Fibroblast of lung (primary cell): Measurements from ENCODE around the gene TNS3. TPM values are rescaled to one million over a fixed set of nuclear protein-coding genes. Genes with fewer than 3 reads are reported as not detected.

ENCODE experiments used
- DNase-seq, 2 donors: peaks; one replicate each; pipeline versions ENCODE4 v3.0.0 to v3.0.0-alpha.2; 2010; ENCODE audit warnings: low read depth in 2 of 2
- H2AFZ ChIP-seq: 2 replicates; pipeline ENCODE4 v1.5.1; 2012; ENCODE audit warnings: low read length, control low read depth, inconsistent platforms
- H3K27ac ChIP-seq: 2 replicates; pipeline ENCODE4 v1.5.1; 2011; ENCODE audit warnings: low read length, control low read depth; ENCODE audit not compliant: insufficient read depth
- H3K27me3 ChIP-seq: 2 replicates; pipeline ENCODE4 v1.5.1; 2011; ENCODE audit warnings: mild to moderate bottlenecking, low read length; ENCODE audit not compliant: control insufficient read depth, insufficient read depth
- H3K36me3 ChIP-seq: 2 replicates; pipeline ENCODE4 v1.5.1; 2011; ENCODE audit warnings: low read length; ENCODE audit not compliant: control insufficient read depth, insufficient read depth
- H3K4me1 ChIP-seq: 2 replicates; pipeline ENCODE4 v1.5.1; 2011; ENCODE audit warnings: low read length; ENCODE audit not compliant: control insufficient read depth, insufficient read depth; ENCODE audit errors: extremely low read depth
- H3K4me2 ChIP-seq: 2 replicates; pipeline ENCODE4 v1.5.1; 2011; ENCODE audit warnings: low read length, control low read depth; ENCODE audit not compliant: insufficient read depth; ENCODE audit errors: extremely low read depth
- H3K4me3 ChIP-seq, 4 experiments: fragments of 200-600 bp in 1 of 4; sonication (generic) in 1 of 4; replicated peaks in 1 of 4; 2 replicates each; pipeline ENCODE4 v1.5.1; 2011 to 2016; ENCODE audit warnings: low read length in 4 of 4, low read depth in 3 of 4, mild to moderate bottlenecking in 3 of 4, control low read depth in 2 of 4, inconsistent platforms in 1 of 4, mixed read lengths in 1 of 4; ENCODE audit not compliant: insufficient read depth in 1 of 4; ENCODE audit errors: control extremely low read depth in 1 of 4
- H3K79me2 ChIP-seq: 2 replicates; pipeline ENCODE4 v1.5.1; 2012; ENCODE audit warnings: mild to moderate bottlenecking, low read length, inconsistent platforms; ENCODE audit not compliant: control insufficient read depth, insufficient read depth
- H3K9ac ChIP-seq: 2 replicates; pipeline ENCODE4 v1.5.1; 2011; ENCODE audit warnings: mild to moderate bottlenecking, low read length, control low read depth; ENCODE audit not compliant: insufficient read depth
- H3K9me3 ChIP-seq: 2 replicates; pipeline ENCODE4 v1.5.1; 2012; ENCODE audit warnings: low read depth, low read length; ENCODE audit not compliant: control insufficient read depth, insufficient read depth
- H4K20me1 ChIP-seq: 2 replicates; pipeline ENCODE4 v1.5.1; 2011; ENCODE audit warnings: low read length; ENCODE audit not compliant: control insufficient read depth, insufficient read depth; ENCODE audit errors: extremely low read depth
- CTCF ChIP-seq, 2 donors: IDR thresholded peaks in 1 of 2; conservative IDR thresholded peaks in 1 of 2; 1 replicate in 1 of 2; 2 replicates in 1 of 2; pipeline ENCODE4 v1.5.1; 2011 to 2012; ENCODE audit warnings: low read length in 2 of 2, control low read depth in 1 of 2, inconsistent platforms in 1 of 2, low read depth in 1 of 2, mild to moderate bottlenecking in 1 of 2
- EZH2 ChIP-seq: IDR thresholded peaks from 2 replicates; pipeline ENCODE4 v1.5.1; 2012; ENCODE audit warnings: low read length, control low read depth, mild to moderate bottlenecking; ENCODE audit errors: missing control alignments
- polyA plus RNA-seq, 2 donors: library from polyadenylated mRNA; depleted of rRNA in 1 of 2; stranded (reverse) in 1 of 2; unstranded in 1 of 2; fragments of >200 nt; gene quantifications; 2 replicates each; pipeline ENCODE4 v1.2.1, GENCODE V29; 2011 to 2012; ENCODE audit warnings: missing spikeins in 1 of 2
- total RNA-seq: library from RNA; depleted of rRNA; stranded (reverse); fragments of >200 nt; gene quantifications from 2 replicates; pipeline ENCODE4 v1.2.1, GENCODE V29; 2014

Gene TNS3
- total and polyA plus RNA-seq, 2 donors (not counting 1 experiment from before 2014, with no cell fraction given) = 74.4 to 88.8 TPM

GRCh38 chr7:47227762-47228177 lies 354.1 kb downstream of the TNS3 start:
- no peak overlapping the region for H3K9ac ChIP-seq
- no peak overlapping the region for H2AFZ ChIP-seq

GRCh38 chr7:47226696-47227095 lies 355.2 kb downstream of the TNS3 start:
- no peak overlapping the region for H3K27ac ChIP-seq
- H4K20me1 ChIP-seq = no peaks in the 10 kb centered on the region
- peaks cover 5% of the 10 kb centered on the region for H3K4me1 ChIP-seq
- no peak for DNase-seq
- no peak overlapping the region for H3K4me2 ChIP-seq
- H3K9me3 ChIP-seq = no peaks in the 10 kb centered on the region
- H3K36me3 ChIP-seq = no peaks in the 10 kb centered on the region
- H3K4me3 ChIP-seq = no peak overlapping the region
- H3K9ac ChIP-seq = no peak overlapping the region
- H3K79me2 ChIP-seq = no peaks in the 10 kb centered on the region
- no peaks in the 10 kb centered on the region for H3K27me3 ChIP-seq
- no peak overlapping the region for H2AFZ ChIP-seq
- TF ChIP-seq EZH2 (no peak), CTCF (conservative IDR thresholded peaks at IDR 0.05 in 1 of 2, IDR thresholded peaks at IDR 0.05 in 1 of 2; ENCODE audit: low read depth in 1 of 2, low read length in 2 of 2) (no peak)

More at GRCh38 chr7:47227762-47228177, 354.1 kb downstream of the TNS3 start:
- H3K27ac ChIP-seq = no peak overlapping the region
- H4K20me1 ChIP-seq = no peaks in the 10 kb centered on the region
- peak; percentile 87 for DNase-seq
- H3K9me3 ChIP-seq = no peaks in the 10 kb centered on the region
- no peaks in the 10 kb centered on the region for H3K36me3 ChIP-seq
- H3K79me2 ChIP-seq = no peaks in the 10 kb centered on the region
- H3K4me2 ChIP-seq = no peak overlapping the region
- no peaks in the 10 kb centered on the region for H3K27me3 ChIP-seq
- H3K4me3 ChIP-seq = no peak overlapping the region
- no peak for TF ChIP-seq CTCF (conservative IDR thresholded peaks at IDR 0.05 in 1 of 2, IDR thresholded peaks at IDR 0.05 in 1 of 2; ENCODE audit: low read depth in 1 of 2, low read length in 2 of 2)
- no peak for TF ChIP-seq EZH2
- peaks cover 5% of the 10 kb centered on the region for H3K4me1 ChIP-seq

GRCh38 chr7:47225387-47226131 lies 356.4 kb downstream of the TNS3 start:
- Histone ChIP-seq H3K79me2 (no peaks in the 10 kb centered on the region), H4K20me1 (no peaks in the 10 kb centered on the region), H3K27ac (no peak overlapping the region), H2AFZ (no peak overlapping the region), H3K4me2 (no peak overlapping the region), H3K36me3 (no peaks in the 10 kb centered on the region), H3K4me1 (peaks cover 5% of the 10 kb centered on the region), H3K4me3 (no peak overlapping the region), H3K27me3 (no peaks in the 10 kb centered on the region), H3K9me3 (no peaks in the 10 kb centered on the region), H3K9ac (no peak overlapping the region)
- TF ChIP-seq CTCF (conservative IDR thresholded peaks at IDR 0.05 in 1 of 2, IDR thresholded peaks at IDR 0.05 in 1 of 2; ENCODE audit: low read depth in 1 of 2, low read length in 2 of 2) (no peak), EZH2 (no peak)
- peak in 1 of 2 donors; percentile 58 for DNase-seq
